ENCODE results near the gene TSPAN33. TPM values are rescaled to one million over a fixed set of nuclear protein-coding genes. Genes with fewer than 3 reads are reported as not detected.

TSPAN33 gene, protein sequence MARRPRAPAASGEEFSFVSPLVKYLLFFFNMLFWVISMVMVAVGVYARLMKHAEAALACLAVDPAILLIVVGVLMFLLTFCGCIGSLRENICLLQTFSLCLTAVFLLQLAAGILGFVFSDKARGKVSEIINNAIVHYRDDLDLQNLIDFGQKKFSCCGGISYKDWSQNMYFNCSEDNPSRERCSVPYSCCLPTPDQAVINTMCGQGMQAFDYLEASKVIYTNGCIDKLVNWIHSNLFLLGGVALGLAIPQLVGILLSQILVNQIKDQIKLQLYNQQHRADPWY
- polyA plus RNA-seq = 10 to 100 TPM in 1 of 4 donors, 1 to 10 TPM in 2, under 1 TPM in 1; 0.67 to 12.6 (median 4.7) TPM
- long read RNA-seq, donor 1, transcript TSPAN33-201 (8 exons, 1,863 nt) = major isoform, 9 of 10 reads
- long read RNA-seq, donor 1, partial matches to known transcripts = 0 of 10 reads
- long read RNA-seq, donor 1, other reads (novel, unspliced or antisense) = 0 of 10 reads
- long read RNA-seq, donor 2, partial matches to known transcripts = 0 of 1 reads
- long read RNA-seq, donor 2, other reads (novel, unspliced or antisense) = 0 of 1 reads
- long read RNA-seq, donor 3, partial matches to known transcripts = 0 of 4 reads
- long read RNA-seq, donor 3, other reads (novel, unspliced or antisense) = 0 of 4 reads
- long read RNA-seq, donor 4 = 0 reads
- long read RNA-seq, donor 5, partial matches to known transcripts = 0 of 2 reads
- long read RNA-seq, donor 5, other reads (novel, unspliced or antisense) = 0 of 2 reads
- long read RNA-seq, donor 6, partial matches to known transcripts = 0 of 2 reads
- long read RNA-seq, donor 6, other reads (novel, unspliced or antisense) = 0 of 2 reads
- long read RNA-seq, donor 7, partial matches to known transcripts = 0 of 3 reads
- long read RNA-seq, donor 7, other reads (novel, unspliced or antisense) = 0 of 3 reads
- long read RNA-seq, donor 8, partial matches to known transcripts = 0 of 1 reads
- long read RNA-seq, donor 8, other reads (novel, unspliced or antisense) = 0 of 1 reads
- long read RNA-seq, donor 9, partial matches to known transcripts = 0 of 2 reads
- long read RNA-seq, donor 9, other reads (novel, unspliced or antisense) = 0 of 2 reads
- long read RNA-seq, donor 10, partial matches to known transcripts = 0 of 3 reads
- long read RNA-seq, donor 10, other reads (novel, unspliced or antisense) = 0 of 3 reads

DNA sequence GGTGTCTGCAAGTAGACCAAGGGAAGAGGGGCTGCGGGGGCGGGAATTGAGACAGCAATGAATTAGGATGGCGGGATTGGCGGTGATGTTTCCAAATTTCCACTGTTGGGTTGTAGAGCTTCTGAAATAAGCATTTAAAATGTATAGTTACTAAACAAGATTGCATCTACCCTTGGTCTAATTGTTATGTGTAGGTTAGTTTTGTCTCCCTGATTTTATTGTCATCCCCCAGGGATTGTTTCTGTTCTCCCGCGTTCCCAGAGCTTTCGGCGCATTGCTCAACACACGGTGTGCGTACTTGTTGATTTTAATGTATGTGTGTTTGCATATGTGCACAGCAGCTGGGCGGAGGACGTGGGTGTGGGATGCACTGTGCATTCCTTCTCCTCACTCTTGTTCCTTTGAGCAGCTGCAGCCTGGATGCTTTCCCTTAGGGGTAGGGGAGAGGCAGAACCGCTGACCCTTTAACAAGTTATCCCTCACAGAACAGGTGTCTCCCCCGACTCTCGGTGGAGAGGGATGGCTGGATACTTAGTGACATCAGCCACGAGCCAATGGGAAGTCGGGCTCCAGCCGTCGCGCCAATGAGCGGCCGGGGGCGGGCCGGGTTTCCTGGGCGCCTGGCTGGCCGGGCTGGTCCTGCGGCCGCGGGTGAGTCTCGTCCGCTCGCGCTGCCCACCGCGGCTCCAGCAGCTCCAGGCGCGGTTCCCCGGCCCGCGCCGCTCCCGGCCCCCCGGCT lies at the start of gene TSPAN33:
TSS of gene TSPAN33 (plus strand) at position 613 of the 739 bp plus-strand sequence. CDS start 274 bp downstream, outside the sequence.
- peak within 1 kb of the TSS in 1 of 3 donors; percentile 39 for H3K27ac ChIP-seq (ENCODE audit: low read depth in 1 of 3, low read length in 2 of 3)
- no peaks in the 10 kb centered on the region for H3K36me3 ChIP-seq (ENCODE audit: control insufficient read depth in 3 of 3, insufficient read depth in 2 of 3, low read depth in 1 of 3, low read length in 3 of 3)
- peak within 1 kb of the TSS; percentile 45 to 68 (median 59) for H3K4me3 ChIP-seq (ENCODE audit: low read depth in 1 of 3, low read length in 3 of 3)
- no peaks in the 10 kb centered on the region for H3K9me3 ChIP-seq (ENCODE audit: control insufficient read depth in 2 of 2, insufficient read depth in 1 of 2, low read depth in 1 of 2, low read length in 1 of 2)
- DNase-seq (peak; percentile 59 to 82), FAIRE-seq (no peak)
- H3K4me1 ChIP-seq (ENCODE audit: control insufficient read depth in 3 of 3, insufficient read depth in 2 of 3, low read depth in 1 of 3, low read length in 2 of 3) = no peaks in the 10 kb centered on the region
- WGBS, 3 donors = 1% methylated on average over 24 to 43 of the region's 43 CpGs
- H3K27me3 ChIP-seq (ENCODE audit: control insufficient read depth in 3 of 3, insufficient read depth in 3 of 3, low read length in 3 of 3) = peaks cover 0 to 14% (median 4%) of the 10 kb centered on the region in 3 donors

DNA sequence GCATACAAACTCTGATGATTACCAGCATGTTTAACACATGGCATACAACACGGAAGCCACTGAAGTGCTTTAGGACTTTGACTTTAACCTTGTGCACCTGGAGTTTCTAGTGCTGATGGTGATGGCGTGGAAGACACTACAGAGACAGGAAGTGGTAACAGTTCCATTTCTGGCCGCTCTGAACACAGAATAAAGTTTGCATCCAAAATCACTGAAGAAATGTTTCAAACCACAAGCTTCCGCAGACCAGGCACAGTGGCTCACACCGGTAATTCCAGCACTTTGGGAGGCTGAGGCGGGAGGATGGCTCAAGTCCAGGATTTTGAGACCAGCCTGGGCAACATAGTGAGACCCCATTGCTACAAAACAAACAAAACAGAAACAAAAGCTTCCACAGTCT lies 49.2 kb upstream of the TSPAN33 start:
- Histone ChIP-seq H3K27me3 (ENCODE audit: control insufficient read depth in 3 of 3, insufficient read depth in 3 of 3, low read length in 3 of 3) (no peaks in the 10 kb centered on the region), H3K27ac (ENCODE audit: low read depth in 1 of 3, low read length in 2 of 3) (no peak overlapping the region), H3K9me3 (ENCODE audit: control insufficient read depth in 2 of 2, insufficient read depth in 1 of 2, low read depth in 1 of 2, low read length in 1 of 2) (no peaks in the 10 kb centered on the region), H3K4me1 (ENCODE audit: control insufficient read depth in 3 of 3, insufficient read depth in 2 of 3, low read depth in 1 of 3, low read length in 2 of 3) (peaks cover 0 to 4% (median 0%) of the 10 kb centered on the region in 3 donors), H3K4me3 (ENCODE audit: low read depth in 1 of 3, low read length in 3 of 3) (no peak overlapping the region), H3K36me3 (ENCODE audit: control insufficient read depth in 3 of 3, insufficient read depth in 2 of 3, low read depth in 1 of 3, low read length in 3 of 3) (no peaks in the 10 kb centered on the region)
- DNase-seq (peak; percentile 35 to 59), FAIRE-seq (no peak)
- WGBS, 3 donors = 33 to 51% (median 38%) methylated on average over 6 of the region's 6 CpGs

DNA sequence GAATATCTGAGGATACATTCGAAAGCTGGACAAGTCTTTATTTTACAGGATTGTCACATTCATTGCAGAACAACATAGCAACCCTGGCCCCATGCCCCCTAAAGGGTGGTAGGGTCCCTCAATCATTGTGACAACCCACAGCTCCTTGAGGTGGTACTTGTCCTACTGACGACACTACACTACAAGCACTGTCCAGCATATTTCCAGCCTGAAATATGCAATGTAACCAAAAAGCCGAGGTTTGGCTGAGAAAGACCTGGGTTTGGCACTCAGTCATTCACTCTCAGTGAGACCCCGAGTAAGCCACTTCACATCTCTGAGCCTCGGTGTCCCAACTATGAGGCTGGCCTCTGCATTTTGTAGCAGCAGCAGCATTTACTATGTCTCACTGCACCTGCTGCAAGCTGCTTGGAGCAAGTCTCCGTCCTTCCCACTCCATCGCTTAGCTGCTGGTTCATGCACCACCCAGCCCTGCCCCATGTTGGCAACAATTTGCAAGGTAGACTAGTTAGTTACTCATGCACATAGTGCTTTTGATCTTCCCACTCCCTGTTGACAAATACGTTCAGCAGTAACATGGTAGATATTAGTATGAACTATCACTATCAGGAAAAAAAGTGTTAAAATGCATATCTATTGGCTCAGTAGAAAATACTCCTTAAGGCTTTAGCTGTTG lies 46.0 kb upstream of the TSPAN33 start:
- FAIRE-seq = no peak
- Histone ChIP-seq H3K4me1 (ENCODE audit: control insufficient read depth in 3 of 3, insufficient read depth in 2 of 3, low read depth in 1 of 3, low read length in 2 of 3) (peaks cover 0 to 30% (median 4%) of the 10 kb centered on the region in 3 donors), H3K27me3 (ENCODE audit: control insufficient read depth in 3 of 3, insufficient read depth in 3 of 3, low read length in 3 of 3) (no peaks in the 10 kb centered on the region), H3K27ac (ENCODE audit: low read depth in 1 of 3, low read length in 2 of 3) (no peak overlapping the region), H3K4me3 (ENCODE audit: low read depth in 1 of 3, low read length in 3 of 3) (no peak overlapping the region), H3K36me3 (ENCODE audit: control insufficient read depth in 3 of 3, insufficient read depth in 2 of 3, low read depth in 1 of 3, low read length in 3 of 3) (no peaks in the 10 kb centered on the region), H3K9me3 (ENCODE audit: control insufficient read depth in 2 of 2, insufficient read depth in 1 of 2, low read depth in 1 of 2, low read length in 1 of 2) (no peaks in the 10 kb centered on the region)
- peak in 1 of 2 donors; percentile 19 for DNase-seq
- WGBS, 3 donors = 59 to 87% (median 60%) methylated on average over 8 of the region's 8 CpGs

DNA sequence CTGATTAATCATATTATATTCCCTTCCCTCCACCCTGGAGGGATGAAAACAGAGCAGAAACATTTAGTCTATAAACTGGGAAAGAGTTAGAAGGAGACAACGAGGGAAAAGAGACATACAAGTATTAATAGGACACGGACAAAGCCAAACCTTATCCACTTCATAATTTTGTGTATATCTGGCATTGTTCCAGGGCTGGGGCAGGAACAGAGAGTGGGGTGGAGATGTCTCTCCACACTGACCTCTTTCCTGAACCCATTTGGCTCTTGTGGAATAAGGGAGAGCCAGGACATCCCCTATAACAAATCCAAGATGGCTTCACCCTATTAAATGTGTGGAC lies 43.7 kb upstream of the TSPAN33 start:
- peak overlapping the region in 1 of 3 donors; percentile 87 for H3K27ac ChIP-seq (ENCODE audit: low read depth in 1 of 3, low read length in 2 of 3)
- no peak for FAIRE-seq
- DNase-seq = peak in 1 of 2 donors; percentile 35
- peaks cover 0 to 36% (median 4%) of the 10 kb centered on the region in 3 donors for H3K4me1 ChIP-seq (ENCODE audit: control insufficient read depth in 3 of 3, insufficient read depth in 2 of 3, low read depth in 1 of 3, low read length in 2 of 3)
- H3K9me3 ChIP-seq (ENCODE audit: control insufficient read depth in 2 of 2, insufficient read depth in 1 of 2, low read depth in 1 of 2, low read length in 1 of 2) = no peaks in the 10 kb centered on the region
- WGBS, 3 donors = 27 to 45% (median 28%) methylated on average over 2 of the region's 2 CpGs
- H3K4me3 ChIP-seq (ENCODE audit: low read depth in 1 of 3, low read length in 3 of 3) = no peak overlapping the region
- no peaks in the 10 kb centered on the region for H3K27me3 ChIP-seq (ENCODE audit: control insufficient read depth in 3 of 3, insufficient read depth in 3 of 3, low read length in 3 of 3)
- no peaks in the 10 kb centered on the region for H3K36me3 ChIP-seq (ENCODE audit: control insufficient read depth in 3 of 3, insufficient read depth in 2 of 3, low read depth in 1 of 3, low read length in 3 of 3)

DNA sequence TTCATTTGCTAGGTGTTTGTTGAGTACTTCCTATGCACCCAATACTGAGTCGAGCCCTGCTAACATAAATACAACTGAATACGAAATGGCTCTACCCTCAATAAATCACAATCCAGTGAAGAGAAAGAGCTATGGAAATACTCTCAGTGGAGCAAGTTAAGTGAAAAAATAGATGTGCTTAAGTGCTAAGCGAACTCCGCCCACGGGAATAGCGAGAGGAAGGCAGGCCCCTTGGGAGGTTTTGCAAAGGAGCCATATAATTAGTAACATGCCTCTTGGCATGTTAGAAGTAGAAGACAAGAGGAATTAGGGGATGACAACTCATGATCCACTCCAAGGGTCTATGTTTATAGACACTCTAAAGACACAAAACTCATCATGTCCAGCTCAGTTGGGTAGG lies 42.8 kb upstream of the TSPAN33 start:
- Histone ChIP-seq H3K27me3 (ENCODE audit: control insufficient read depth in 3 of 3, insufficient read depth in 3 of 3, low read length in 3 of 3) (no peaks in the 10 kb centered on the region), H3K4me1 (ENCODE audit: control insufficient read depth in 3 of 3, insufficient read depth in 2 of 3, low read depth in 1 of 3, low read length in 2 of 3) (peaks cover 0 to 36% (median 4%) of the 10 kb centered on the region in 3 donors), H3K36me3 (ENCODE audit: control insufficient read depth in 3 of 3, insufficient read depth in 2 of 3, low read depth in 1 of 3, low read length in 3 of 3) (no peaks in the 10 kb centered on the region), H3K9me3 (ENCODE audit: control insufficient read depth in 2 of 2, insufficient read depth in 1 of 2, low read depth in 1 of 2, low read length in 1 of 2) (no peaks in the 10 kb centered on the region), H3K4me3 (ENCODE audit: low read depth in 1 of 3, low read length in 3 of 3) (no peak overlapping the region), H3K27ac (ENCODE audit: low read depth in 1 of 3, low read length in 2 of 3) (peak overlapping the region in 1 of 3 donors; percentile 87)
- no peak for FAIRE-seq
- 76 to 94% (median 89%) methylated on average over 6 of the region's 6 CpGs for WGBS, 3 donors
- peak in 1 of 2 donors; percentile 17 for DNase-seq

DNA sequence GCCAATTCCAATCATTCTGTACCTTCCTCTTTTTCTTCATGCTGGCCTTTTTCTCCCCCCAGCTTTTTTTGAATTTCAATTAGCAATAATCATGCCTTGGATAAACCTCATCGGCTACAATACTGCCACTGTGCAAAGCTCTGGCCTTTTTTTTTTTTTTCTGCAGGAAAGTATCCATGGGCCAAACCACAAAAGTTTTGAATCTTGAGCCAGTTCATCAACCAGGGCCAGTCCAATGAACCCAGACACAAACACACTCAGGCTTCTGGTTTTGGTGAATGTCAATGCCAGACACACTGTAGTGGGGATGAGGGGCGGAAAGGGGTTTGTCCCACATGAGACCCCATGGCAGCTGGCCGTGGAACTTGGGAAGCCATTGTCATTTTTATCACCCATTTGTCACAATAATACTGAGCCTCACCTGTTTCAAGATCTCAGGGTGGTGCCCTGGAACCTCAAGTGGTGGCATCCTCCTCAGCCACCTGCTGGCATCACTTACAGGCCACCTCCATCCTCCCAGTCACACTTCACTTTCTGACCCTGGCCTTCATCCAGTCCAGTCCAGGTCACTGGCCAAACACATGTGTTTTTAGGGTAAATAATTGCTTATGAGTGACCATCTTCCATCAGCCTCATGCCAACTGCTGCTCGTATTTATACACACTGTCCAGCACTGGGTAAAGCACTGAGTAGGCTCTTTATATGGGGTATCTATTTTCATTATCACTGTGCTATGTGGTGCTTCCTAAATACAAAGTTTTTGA lies 40.8 kb upstream of the TSPAN33 start:
- no peaks in the 10 kb centered on the region for H3K36me3 ChIP-seq (ENCODE audit: control insufficient read depth in 3 of 3, insufficient read depth in 2 of 3, low read depth in 1 of 3, low read length in 3 of 3)
- FAIRE-seq = no peak
- no peaks in the 10 kb centered on the region for H3K9me3 ChIP-seq (ENCODE audit: control insufficient read depth in 2 of 2, insufficient read depth in 1 of 2, low read depth in 1 of 2, low read length in 1 of 2)
- H3K27ac ChIP-seq (ENCODE audit: low read depth in 1 of 3, low read length in 2 of 3) = peak overlapping the region in 1 of 3 donors; percentile 87
- H3K4me3 ChIP-seq (ENCODE audit: low read depth in 1 of 3, low read length in 3 of 3) = no peak overlapping the region
- H3K4me1 ChIP-seq (ENCODE audit: control insufficient read depth in 3 of 3, insufficient read depth in 2 of 3, low read depth in 1 of 3, low read length in 2 of 3) = peaks cover 0 to 36% (median 4%) of the 10 kb centered on the region in 3 donors
- no peak for DNase-seq
- 80 to 95% (median 86%) methylated on average over 4 of the region's 4 CpGs for WGBS, 3 donors
- H3K27me3 ChIP-seq (ENCODE audit: control insufficient read depth in 3 of 3, insufficient read depth in 3 of 3, low read length in 3 of 3) = no peaks in the 10 kb centered on the region

DNA sequence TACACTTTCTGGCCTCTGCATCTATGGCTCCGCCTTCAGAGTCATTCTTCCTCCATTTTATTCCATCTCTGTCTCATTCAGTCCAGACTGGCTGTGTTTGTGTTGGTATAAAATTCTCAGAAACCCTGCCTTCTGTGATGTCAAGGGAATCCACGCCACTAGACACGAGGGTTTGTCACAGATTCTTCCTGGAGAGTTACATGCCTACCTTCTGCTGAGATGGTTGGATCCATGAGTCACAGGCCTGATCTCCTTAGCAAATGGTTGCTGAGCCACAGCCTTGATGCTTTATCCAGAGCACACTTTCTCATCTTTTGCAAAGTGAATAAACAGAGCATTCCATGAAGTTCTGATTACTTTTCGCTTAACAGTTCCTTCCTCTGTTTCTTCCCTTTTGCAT lies 35.9 kb upstream of the TSPAN33 start:
- no peaks in the 10 kb centered on the region for H3K9me3 ChIP-seq (ENCODE audit: control insufficient read depth in 2 of 2, insufficient read depth in 1 of 2, low read depth in 1 of 2, low read length in 1 of 2)
- no peak overlapping the region for H3K27ac ChIP-seq (ENCODE audit: low read depth in 1 of 3, low read length in 2 of 3)
- DNase-seq (no peak), FAIRE-seq (no peak)
- H3K4me3 ChIP-seq (ENCODE audit: low read depth in 1 of 3, low read length in 3 of 3) = no peak overlapping the region
- peaks cover 0 to 6% (median 0%) of the 10 kb centered on the region in 3 donors for H3K4me1 ChIP-seq (ENCODE audit: control insufficient read depth in 3 of 3, insufficient read depth in 2 of 3, low read depth in 1 of 3, low read length in 2 of 3)
- no peaks in the 10 kb centered on the region for H3K27me3 ChIP-seq (ENCODE audit: control insufficient read depth in 3 of 3, insufficient read depth in 3 of 3, low read length in 3 of 3)
- WGBS, 3 donors = 84 to 94% (median 92%) methylated on average over 4 of the region's 4 CpGs
- H3K36me3 ChIP-seq (ENCODE audit: control insufficient read depth in 3 of 3, insufficient read depth in 2 of 3, low read depth in 1 of 3, low read length in 3 of 3) = no peaks in the 10 kb centered on the region

All from small intestine (tissue), 16 donors.